Measurements from ENCODE around the gene HNRNPAB. TPM values are rescaled to one million over a fixed set of nuclear protein-coding genes. Genes with fewer than 3 reads are reported as not detected.

Gene HNRNPAB
- total RNA-seq, 1 donor from 2014 or later, result 199 TPM

DNA sequence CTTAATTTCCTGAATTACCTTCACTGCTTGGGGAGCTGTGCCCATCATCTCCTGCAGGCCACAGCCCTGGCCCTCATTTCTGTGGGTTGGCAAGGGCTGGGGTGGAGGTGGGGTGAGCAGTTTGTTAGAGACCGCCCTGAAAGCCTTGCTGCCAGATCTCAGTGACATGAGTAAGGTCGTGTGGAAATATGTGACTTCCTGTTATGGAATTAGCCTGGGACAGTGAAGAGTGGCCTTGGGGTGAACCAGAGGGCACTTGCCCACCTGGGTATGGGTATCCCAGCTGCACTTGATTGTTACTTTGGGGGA lies 2.5 kb upstream of the HNRNPAB start:
- Mint-ChIP-seq H3K4me3 (ENCODE audit: unreplicated experiment) (peak overlapping the region; percentile 60), H3K27me3 (ENCODE audit: low read depth, unreplicated experiment) (peaks cover 7% of the 10 kb centered on the region), H3K4me1 (ENCODE audit: low read depth, unreplicated experiment) (peaks cover 18% of the 10 kb centered on the region), H3K9me3 (ENCODE audit: unreplicated experiment) (no peaks in the 10 kb centered on the region), H3K36me3 (ENCODE audit: low read depth, unreplicated experiment) (peaks cover 3% of the 10 kb centered on the region), H3K27ac (ENCODE audit: unreplicated experiment) (no peak overlapping the region)
- no peaks in the 10 kb centered on the region for H3K27me3 ChIP-seq (ENCODE audit: insufficient read depth, low read length)
- H3K36me3 ChIP-seq (ENCODE audit: insufficient read depth, low read length), result peaks cover 13% of the 10 kb centered on the region
- TF ChIP-seq EZH2 (IDR thresholded peaks at IDR 0.05; ENCODE audit: insufficient read depth, low read length) (no peak), CTCF (IDR thresholded peaks at IDR 0.05; ENCODE audit: insufficient read depth, low read depth, low read length) (no peak)
- H2AFZ ChIP-seq (ENCODE audit: low read depth, low read length), result no peak overlapping the region
- H3K79me2 ChIP-seq (ENCODE audit: insufficient read depth, low read length), result peaks cover 30% of the 10 kb centered on the region
- H3K9me3 ChIP-seq (ENCODE audit: insufficient read depth, low read depth, low read length), result no peaks in the 10 kb centered on the region
- no peak for DNase-seq (ENCODE audit: low read depth)
- no peak overlapping the region for H3K4me3 ChIP-seq (ENCODE audit: insufficient read depth, low read depth, low read length)
- FAIRE-seq, result no peak
- no peak overlapping the region for H3K9ac ChIP-seq (ENCODE audit: low read length)
- peak overlapping the region; percentile 54 for H3K4me2 ChIP-seq (ENCODE audit: low read length)
- peaks cover 18% of the 10 kb centered on the region for H3K4me1 ChIP-seq (ENCODE audit: insufficient read depth, low read length)
- H4K20me1 ChIP-seq (ENCODE audit: insufficient read depth, low read length), result peaks cover 17% of the 10 kb centered on the region
- no peak overlapping the region for H3K27ac ChIP-seq (ENCODE audit: low read depth, low read length)

- Histone ChIP-seq H3K36me3 (ENCODE audit: insufficient read depth, low read length) (peaks cover 19% of the 10 kb centered on the region), H3K4me1 (ENCODE audit: insufficient read depth, low read length) (peaks cover 24% of the 10 kb centered on the region), H3K27ac (ENCODE audit: low read depth, low read length) (no peak overlapping the region), H3K9ac (ENCODE audit: low read length) (no peak overlapping the region), H3K9me3 (ENCODE audit: insufficient read depth, low read depth, low read length) (no peaks in the 10 kb centered on the region), H3K4me2 (ENCODE audit: low read length) (no peak overlapping the region), H3K27me3 (ENCODE audit: insufficient read depth, low read length) (no peaks in the 10 kb centered on the region), H4K20me1 (ENCODE audit: insufficient read depth, low read length) (peaks cover 24% of the 10 kb centered on the region), H3K4me3 (ENCODE audit: insufficient read depth, low read depth, low read length) (no peak overlapping the region), H2AFZ (ENCODE audit: low read depth, low read length) (no peak overlapping the region), H3K79me2 (ENCODE audit: insufficient read depth, low read length) (peaks cover 36% of the 10 kb centered on the region)
- no peak overlapping the region for H3K27ac Mint-ChIP-seq (ENCODE audit: unreplicated experiment)
- TF ChIP-seq CTCF (IDR thresholded peaks at IDR 0.05; ENCODE audit: insufficient read depth, low read depth, low read length) (no peak), EZH2 (IDR thresholded peaks at IDR 0.05; ENCODE audit: insufficient read depth, low read length) (no peak)
- peak overlapping the region; percentile 40 for H3K4me3 Mint-ChIP-seq (ENCODE audit: unreplicated experiment)
- H3K27me3 Mint-ChIP-seq (ENCODE audit: low read depth, unreplicated experiment), result peaks cover 7% of the 10 kb centered on the region
- peaks cover 5% of the 10 kb centered on the region for H3K36me3 Mint-ChIP-seq (ENCODE audit: low read depth, unreplicated experiment)
- DNase-seq (ENCODE audit: low read depth), result no peak
- no peaks in the 10 kb centered on the region for H3K9me3 Mint-ChIP-seq (ENCODE audit: unreplicated experiment)
- peaks cover 22% of the 10 kb centered on the region for H3K4me1 Mint-ChIP-seq (ENCODE audit: low read depth, unreplicated experiment)
- no peak for FAIRE-seq
Observed at GRCh38 chr5:178202541-178202940, 1.8 kb upstream of the HNRNPAB start.

DNA sequence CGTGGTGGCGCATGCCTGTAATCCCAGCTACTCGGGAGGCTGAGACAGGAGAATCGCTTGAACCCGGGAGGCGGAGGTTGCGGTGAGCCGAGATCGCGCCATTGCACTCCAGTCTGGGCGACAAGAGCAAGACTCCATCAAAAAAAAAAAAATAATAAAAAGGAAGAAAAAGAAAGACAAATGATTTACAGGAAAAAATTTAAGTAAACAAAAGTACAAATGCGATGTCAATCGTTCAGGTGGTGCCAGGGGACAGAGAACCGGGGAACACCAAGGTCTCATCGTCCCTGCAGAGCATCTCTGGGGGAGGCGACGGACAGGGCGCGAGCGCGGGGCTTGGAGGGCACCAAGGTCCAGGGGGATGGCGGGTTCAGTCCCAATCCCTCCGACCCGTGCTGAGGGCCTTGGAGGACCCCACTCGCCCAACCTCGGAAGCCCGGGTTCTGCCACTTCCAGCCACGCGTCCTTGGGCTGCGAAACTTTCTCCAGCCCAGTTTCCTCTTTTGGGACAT lies 607 bp upstream of the HNRNPAB start:
- H3K36me3 ChIP-seq (ENCODE audit: insufficient read depth, low read length), result peaks cover 30% of the 10 kb centered on the region
- H3K27me3 ChIP-seq (ENCODE audit: insufficient read depth, low read length), result no peaks in the 10 kb centered on the region
- H3K36me3 Mint-ChIP-seq (ENCODE audit: low read depth, unreplicated experiment), result peaks cover 12% of the 10 kb centered on the region
- H3K79me2 ChIP-seq (ENCODE audit: insufficient read depth, low read length), result peaks cover 48% of the 10 kb centered on the region
- no peak overlapping the region for H3K27ac Mint-ChIP-seq (ENCODE audit: unreplicated experiment)
- no peaks in the 10 kb centered on the region for H3K9me3 ChIP-seq (ENCODE audit: insufficient read depth, low read depth, low read length)
- H3K4me1 ChIP-seq (ENCODE audit: insufficient read depth, low read length), result peaks cover 28% of the 10 kb centered on the region
- peak overlapping the region; percentile 94 for H3K4me3 Mint-ChIP-seq (ENCODE audit: unreplicated experiment)
- peak overlapping the region; percentile 100 for H3K4me3 ChIP-seq (ENCODE audit: insufficient read depth, low read depth, low read length)
- DNase-seq (ENCODE audit: low read depth) (no peak), FAIRE-seq (no peak)
- H2AFZ ChIP-seq (ENCODE audit: low read depth, low read length), result peak overlapping the region; percentile 90
- TF ChIP-seq CTCF (IDR thresholded peaks at IDR 0.05; ENCODE audit: insufficient read depth, low read depth, low read length) (no peak), EZH2 (IDR thresholded peaks at IDR 0.05; ENCODE audit: insufficient read depth, low read length) (no peak)
- H3K9me3 Mint-ChIP-seq (ENCODE audit: unreplicated experiment), result no peaks in the 10 kb centered on the region
- peaks cover 27% of the 10 kb centered on the region for H3K4me1 Mint-ChIP-seq (ENCODE audit: low read depth, unreplicated experiment)
- H3K9ac ChIP-seq (ENCODE audit: low read length), result peak overlapping the region; percentile 90
- H3K27ac ChIP-seq (ENCODE audit: low read depth, low read length), result peak overlapping the region; percentile 60
- H4K20me1 ChIP-seq (ENCODE audit: insufficient read depth, low read length), result peaks cover 36% of the 10 kb centered on the region
- peaks cover under 1% of the 10 kb centered on the region for H3K27me3 Mint-ChIP-seq (ENCODE audit: low read depth, unreplicated experiment)
- H3K4me2 ChIP-seq (ENCODE audit: low read length), result peak overlapping the region; percentile 98
